ENCODE measurements around the gene SLC7A8. TPM values are rescaled to one million over a fixed set of nuclear protein-coding genes. Genes with fewer than 3 reads are reported as not detected.

The SLC7A8 gene
- total and polyA plus RNA-seq, 2 donors (not counting 1 experiment from before 2014, with no cell fraction given) = 0.25 to 1.1 TPM

DNA sequence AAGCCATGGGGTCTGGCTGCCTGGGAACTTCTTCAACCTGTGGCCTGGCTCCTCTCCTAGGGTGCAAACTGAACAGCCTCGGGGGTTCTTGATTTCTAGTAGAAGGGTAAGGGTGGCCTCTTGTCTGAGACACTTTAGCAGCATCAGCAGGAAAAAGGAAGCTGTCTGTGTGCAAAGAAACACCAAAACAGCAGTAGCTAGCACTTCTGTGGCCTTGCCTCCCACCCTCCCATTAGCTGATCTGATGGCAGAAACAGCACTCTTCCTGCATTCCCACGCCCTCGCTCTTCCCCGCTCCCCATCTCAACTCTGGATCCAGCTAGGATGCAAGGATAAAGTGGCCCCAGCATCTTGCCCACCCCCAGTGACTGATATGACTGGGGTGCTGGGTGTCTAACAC is 20.7 kb downstream of the SLC7A8 start:
- H3K4me3 Mint-ChIP-seq = no peak overlapping the region
- no peak for DNase-seq
- ChIA-PET CTCF (interaction anchor here (0.9 kb wide), 1 partner anchor 43 kb away, joined by 5 read pairs; no protein-coding TSS in a partner anchor), POLR2A (no interaction called here)
- no peaks in the 10 kb centered on the region for H3K4me1 Mint-ChIP-seq
- Histone ChIP-seq H3K4me3 (ENCODE audit: control extremely low read depth in 1 of 5, extremely low read depth in 1 of 5, insufficient read depth in 1 of 5, low read depth in 2 of 5, low read length in 4 of 5) (no peak overlapping the region), H3K9ac (ENCODE audit: low read length) (no peak overlapping the region), H3K36me3 (replicated peaks in 1 of 2; ENCODE audit: control extremely low read depth in 1 of 2, control insufficient read depth in 1 of 2, extremely low read depth in 1 of 2, insufficient read depth in 2 of 2, low read length in 1 of 2) (no peaks in the 10 kb centered on the region), H3K27me3 (replicated peaks in 1 of 4; ENCODE audit: control extremely low read depth in 1 of 4, control insufficient read depth in 3 of 4, insufficient read depth in 4 of 4, low read length in 3 of 4) (no peaks in the 10 kb centered on the region), H2AFZ (ENCODE audit: insufficient read depth, low read depth, low read length, poor library complexity, severe bottlenecking) (no peak overlapping the region), H4K20me1 (ENCODE audit: control insufficient read depth, insufficient read depth, low read length, poor library complexity, severe bottlenecking) (no peaks in the 10 kb centered on the region), H3K4me2 (replicated peaks; ENCODE audit: low read depth, low read length, poor library complexity, severe bottlenecking) (no peak overlapping the region), H3K79me2 (ENCODE audit: control insufficient read depth, insufficient read depth, low read length) (no peaks in the 10 kb centered on the region), H3K4me1 (ENCODE audit: control insufficient read depth in 2 of 2, insufficient read depth in 2 of 2, low read length in 2 of 2) (no peaks in the 10 kb centered on the region), H3K27ac (ENCODE audit: low read length in 2 of 2) (no peak overlapping the region), H3K9me3 (ENCODE audit: control extremely low read depth in 1 of 3, control insufficient read depth in 2 of 3, insufficient read depth in 1 of 3, low read length in 2 of 3) (no peaks in the 10 kb centered on the region)
- intact Hi-C loops (cut with micrococcal nuclease) = no loop called here
- TF ChIP-seq EZH2 (IDR thresholded peaks at IDR 0.05; ENCODE audit: borderline replicate concordance, insufficient read depth, low read depth, low read length, poor library complexity, severe bottlenecking) = no peak
- TF ChIP-seq, protein P1, sequence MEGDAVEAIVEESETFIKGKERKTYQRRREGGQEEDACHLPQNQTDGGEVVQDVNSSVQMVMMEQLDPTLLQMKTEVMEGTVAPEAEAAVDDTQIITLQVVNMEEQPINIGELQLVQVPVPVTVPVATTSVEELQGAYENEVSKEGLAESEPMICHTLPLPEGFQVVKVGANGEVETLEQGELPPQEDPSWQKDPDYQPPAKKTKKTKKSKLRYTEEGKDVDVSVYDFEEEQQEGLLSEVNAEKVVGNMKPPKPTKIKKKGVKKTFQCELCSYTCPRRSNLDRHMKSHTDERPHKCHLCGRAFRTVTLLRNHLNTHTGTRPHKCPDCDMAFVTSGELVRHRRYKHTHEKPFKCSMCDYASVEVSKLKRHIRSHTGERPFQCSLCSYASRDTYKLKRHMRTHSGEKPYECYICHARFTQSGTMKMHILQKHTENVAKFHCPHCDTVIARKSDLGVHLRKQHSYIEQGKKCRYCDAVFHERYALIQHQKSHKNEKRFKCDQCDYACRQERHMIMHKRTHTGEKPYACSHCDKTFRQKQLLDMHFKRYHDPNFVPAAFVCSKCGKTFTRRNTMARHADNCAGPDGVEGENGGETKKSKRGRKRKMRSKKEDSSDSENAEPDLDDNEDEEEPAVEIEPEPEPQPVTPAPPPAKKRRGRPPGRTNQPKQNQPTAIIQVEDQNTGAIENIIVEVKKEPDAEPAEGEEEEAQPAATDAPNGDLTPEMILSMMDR (IDR thresholded peaks at IDR 0.05) = no peak
- no peak for ATAC-seq (ENCODE audit: low read depth)
- no peak overlapping the region for H3K27ac Mint-ChIP-seq
- peaks cover 8% of the 10 kb centered on the region for H3K27me3 Mint-ChIP-seq
- no peaks in the 10 kb centered on the region for H3K9me3 Mint-ChIP-seq (ENCODE audit: insufficient read depth)
- WGBS (ENCODE audit: insufficient coverage) = 13% methylated on average over 1 of the region's 4 CpGs

DNA sequence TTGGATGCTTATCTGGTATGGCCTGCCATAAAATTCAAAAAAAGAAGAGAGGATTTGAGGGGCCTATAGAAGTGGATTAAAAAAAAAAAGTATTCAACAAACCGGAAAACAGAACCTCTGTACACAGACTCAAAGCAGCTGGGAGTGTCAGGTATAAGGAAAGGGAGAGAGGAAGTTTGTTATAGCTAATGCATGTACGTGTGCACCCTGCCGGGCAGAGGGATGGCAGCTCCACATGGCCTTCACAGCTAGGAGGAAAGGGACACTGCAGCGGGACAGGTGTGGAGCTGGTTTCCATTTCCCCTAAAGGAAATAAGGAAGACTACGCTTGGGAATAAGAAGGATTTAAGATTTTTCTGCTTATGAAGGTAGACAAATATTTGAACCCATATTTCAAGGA is 21.5 kb downstream of the SLC7A8 start:
- Histone ChIP-seq H3K4me3 (ENCODE audit: control extremely low read depth in 1 of 5, extremely low read depth in 1 of 5, insufficient read depth in 1 of 5, low read depth in 2 of 5, low read length in 4 of 5) (no peak overlapping the region), H4K20me1 (ENCODE audit: control insufficient read depth, insufficient read depth, low read length, poor library complexity, severe bottlenecking) (no peaks in the 10 kb centered on the region), H3K9ac (ENCODE audit: low read length) (no peak overlapping the region), H2AFZ (ENCODE audit: insufficient read depth, low read depth, low read length, poor library complexity, severe bottlenecking) (no peak overlapping the region), H3K9me3 (ENCODE audit: control extremely low read depth in 1 of 3, control insufficient read depth in 2 of 3, insufficient read depth in 1 of 3, low read length in 2 of 3) (no peaks in the 10 kb centered on the region), H3K27me3 (replicated peaks in 1 of 4; ENCODE audit: control extremely low read depth in 1 of 4, control insufficient read depth in 3 of 4, insufficient read depth in 4 of 4, low read length in 3 of 4) (no peaks in the 10 kb centered on the region), H3K27ac (ENCODE audit: low read length in 2 of 2) (no peak overlapping the region), H3K4me2 (replicated peaks; ENCODE audit: low read depth, low read length, poor library complexity, severe bottlenecking) (no peak overlapping the region), H3K36me3 (replicated peaks in 1 of 2; ENCODE audit: control extremely low read depth in 1 of 2, control insufficient read depth in 1 of 2, extremely low read depth in 1 of 2, insufficient read depth in 2 of 2, low read length in 1 of 2) (no peaks in the 10 kb centered on the region), H3K4me1 (ENCODE audit: control insufficient read depth in 2 of 2, insufficient read depth in 2 of 2, low read length in 2 of 2) (no peaks in the 10 kb centered on the region), H3K79me2 (ENCODE audit: control insufficient read depth, insufficient read depth, low read length) (no peaks in the 10 kb centered on the region)
- WGBS (ENCODE audit: insufficient coverage) = 59% methylated on average over 3 of the region's 5 CpGs
- Mint-ChIP-seq H3K4me3 (no peak overlapping the region), H3K9me3 (ENCODE audit: insufficient read depth) (no peaks in the 10 kb centered on the region), H3K4me1 (no peaks in the 10 kb centered on the region), H3K27ac (no peak overlapping the region), H3K27me3 (peaks cover 8% of the 10 kb centered on the region)
- intact Hi-C loops (cut with micrococcal nuclease) = no loop called here
- no peak for ATAC-seq (ENCODE audit: low read depth)
- DNase-seq = no peak
- ChIA-PET POLR2A (no interaction called here), CTCF (interaction anchor here (0.7 to 0.9 kb wide), 2 partner anchors 42 to 340 kb away, joined by 4 to 5 read pairs; no protein-coding TSS in a partner anchor)
- TF ChIP-seq, protein P1 (IDR thresholded peaks at IDR 0.05) = no peak
- no peak for TF ChIP-seq EZH2 (IDR thresholded peaks at IDR 0.05; ENCODE audit: borderline replicate concordance, insufficient read depth, low read depth, low read length, poor library complexity, severe bottlenecking)

Measured in B cell (primary cell).